Measurements from ENCODE around the gene JAKMIP3.

Gene JAKMIP3

DNA sequence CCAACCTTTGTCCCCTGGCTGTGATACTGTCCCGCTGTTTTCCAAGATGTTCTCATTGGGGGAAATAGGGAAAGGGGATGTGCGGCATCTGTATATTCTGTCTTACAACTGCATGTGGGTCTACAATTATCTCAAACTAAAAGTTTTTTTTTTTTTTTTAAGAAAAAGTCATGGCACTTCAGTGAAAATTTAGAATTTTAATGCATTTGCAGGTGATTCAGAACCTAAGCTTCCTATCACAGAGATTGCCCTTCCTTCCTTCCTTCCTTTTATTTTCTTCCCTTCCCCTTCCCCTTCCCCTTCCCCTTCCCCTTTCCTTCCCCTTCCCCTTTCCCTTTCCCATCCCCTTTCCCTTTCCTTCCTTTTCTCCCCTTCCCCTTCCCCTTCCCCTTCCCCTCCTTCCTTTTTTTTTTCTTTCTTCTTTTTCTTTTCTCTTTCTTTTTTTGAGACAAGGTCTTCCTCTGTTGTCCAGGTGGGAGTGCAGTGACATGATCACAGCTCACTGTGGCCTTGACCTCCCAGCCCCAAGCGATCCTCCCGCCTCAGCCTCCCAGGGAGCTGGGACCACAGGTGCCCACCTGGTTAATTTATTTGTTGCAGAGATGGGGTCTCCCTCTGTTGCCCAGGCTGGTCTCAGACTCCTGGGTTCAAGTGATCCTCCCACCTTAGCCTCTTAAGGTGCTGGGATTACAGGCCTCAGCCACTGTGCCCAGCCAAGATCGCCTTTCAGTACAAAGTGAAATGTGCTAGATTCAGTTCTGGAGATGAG is 32.0 kb downstream of the JAKMIP3 start:
- in situ Hi-C loops (cut with HindIII; ENCODE audit: low sequenced_read_pairs): no loop called here

DNA sequence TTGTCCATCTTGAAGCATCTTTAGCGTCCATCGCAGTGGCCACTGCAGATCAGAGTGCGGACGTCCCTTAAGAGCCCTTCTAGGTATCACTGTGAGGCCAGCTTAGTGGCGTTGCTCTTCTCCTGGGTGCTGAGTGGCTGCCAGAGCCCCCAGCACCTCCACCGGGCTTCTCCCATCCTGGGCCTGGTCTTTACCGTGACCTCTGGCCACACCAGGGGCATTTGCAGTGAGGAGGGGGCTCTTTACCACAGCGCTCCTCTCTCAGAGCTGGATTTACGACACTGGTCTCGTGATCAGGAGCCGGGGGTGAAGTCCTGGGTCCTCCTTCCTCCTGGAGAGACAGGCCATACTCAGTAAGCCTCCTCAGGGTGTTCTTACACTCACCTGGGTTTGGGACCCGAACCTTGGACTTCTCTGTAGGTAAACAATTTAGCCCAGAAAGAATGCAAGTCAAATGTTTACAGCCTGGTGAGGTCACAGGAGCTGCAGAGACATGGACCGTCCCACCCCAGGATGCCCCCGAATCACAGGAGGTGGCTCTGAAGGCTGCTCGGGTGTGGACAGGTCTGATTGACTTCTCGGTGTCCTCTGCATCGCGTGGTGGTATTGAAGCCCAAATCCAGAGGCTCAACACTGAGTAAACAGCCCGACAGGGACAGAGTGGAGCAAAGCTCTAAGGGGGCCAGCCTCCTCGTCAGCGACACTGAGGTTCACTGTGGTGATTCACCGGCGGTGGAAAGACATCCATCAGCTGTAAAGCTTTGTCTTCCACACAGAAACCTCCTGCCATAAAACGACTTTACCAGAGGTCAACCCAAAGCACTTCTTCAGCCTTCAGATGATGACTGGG is 33.0 kb downstream of the JAKMIP3 start:
- in situ Hi-C loops (cut with HindIII; ENCODE audit: low sequenced_read_pairs): no loop called here

DNA sequence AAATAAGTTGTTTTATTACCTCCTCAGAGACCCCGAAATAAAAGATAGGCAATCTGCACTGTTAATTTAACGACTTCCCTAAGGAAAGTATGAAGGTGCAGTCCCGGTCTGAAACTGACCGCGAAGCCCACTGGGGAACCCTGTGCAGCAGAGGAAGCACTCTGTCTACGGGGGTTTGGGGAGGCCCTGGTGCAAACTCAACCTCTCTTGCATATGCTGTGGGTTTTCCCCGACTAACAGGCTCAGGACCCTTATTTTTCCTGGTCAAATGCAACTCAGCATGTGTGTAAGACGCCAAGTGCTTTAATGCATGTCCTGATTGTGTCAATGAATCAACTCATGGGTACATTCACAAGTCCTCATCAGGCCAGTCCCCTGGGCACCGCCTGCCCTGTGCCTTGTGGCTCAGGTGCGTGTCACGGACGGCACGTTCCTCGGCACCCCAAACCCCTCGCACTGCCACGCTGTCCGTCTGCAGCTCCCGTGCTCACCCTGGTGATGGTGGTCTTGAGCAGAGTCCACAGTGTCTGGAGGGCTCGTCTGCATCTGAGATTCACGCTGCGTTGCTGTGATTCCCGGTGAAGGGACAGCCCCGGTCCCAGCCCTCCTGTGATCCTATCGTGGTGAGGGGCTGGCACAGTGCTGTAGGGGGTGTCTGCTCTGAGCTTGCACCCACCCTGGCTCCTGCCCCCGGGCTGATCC is 33.8 kb downstream of the JAKMIP3 start:
- in situ Hi-C loops (cut with HindIII; ENCODE audit: low sequenced_read_pairs): no loop called here

DNA sequence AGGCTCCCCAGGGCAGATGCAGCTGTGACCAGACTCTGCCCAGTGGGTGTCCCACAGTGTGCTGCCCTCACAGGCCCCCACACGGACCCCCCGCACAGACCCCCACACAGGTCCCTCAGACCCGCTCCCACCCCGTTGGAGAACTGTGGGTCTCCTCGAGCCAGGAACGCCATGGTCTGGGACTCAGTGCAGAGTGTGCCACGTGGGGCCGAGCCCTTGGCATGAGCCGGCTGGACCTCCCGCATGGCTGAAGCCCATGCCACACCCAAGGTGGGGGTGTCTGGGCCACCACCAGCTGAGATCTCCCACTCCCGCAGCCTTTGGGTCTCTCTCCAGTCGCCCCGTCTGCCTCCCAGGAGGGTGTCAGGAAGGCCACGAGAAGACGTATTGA is 34.3 kb downstream of the JAKMIP3 start:
- in situ Hi-C loops (cut with HindIII; ENCODE audit: low sequenced_read_pairs): no loop called here

DNA sequence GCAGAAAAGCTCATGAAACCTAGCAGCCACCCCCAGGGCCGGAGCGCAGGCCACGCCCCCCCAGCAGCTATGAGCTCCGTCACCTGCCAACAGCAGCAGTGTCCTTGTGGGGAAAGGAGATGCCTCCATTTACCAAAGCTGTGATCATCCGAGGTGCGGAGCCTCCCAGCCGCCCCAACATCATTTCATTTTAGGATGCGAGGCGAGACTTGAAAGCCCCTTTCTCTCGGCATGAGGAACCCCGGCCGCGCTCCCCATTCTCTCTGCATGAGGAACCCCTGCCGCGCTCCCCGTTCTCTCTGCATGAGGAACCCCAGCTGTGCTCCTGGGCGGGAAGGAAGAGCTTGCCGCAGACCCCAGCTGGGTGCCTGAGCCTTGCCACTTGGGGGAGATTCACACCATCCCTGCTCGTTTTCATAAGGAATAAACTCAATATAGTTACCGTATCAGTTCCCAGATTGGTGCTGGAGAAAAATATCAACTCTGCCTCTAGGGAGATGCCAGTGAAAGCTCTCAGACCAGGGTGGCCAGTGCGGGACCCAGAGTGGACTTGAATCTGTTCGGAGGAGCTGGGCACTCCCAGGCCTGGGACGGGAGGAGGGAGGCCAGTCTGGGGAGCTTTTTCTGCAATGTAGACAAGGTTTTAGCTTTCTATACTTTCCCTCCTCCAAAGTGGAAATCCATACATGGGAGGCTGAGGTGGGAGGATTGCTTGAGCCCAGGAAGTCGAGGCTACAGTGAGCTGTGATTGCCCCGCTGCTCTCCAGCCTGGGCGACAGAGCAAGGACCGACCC is 35.0 kb downstream of the JAKMIP3 start:
- in situ Hi-C loops (cut with HindIII; ENCODE audit: low sequenced_read_pairs): no loop called here

DNA sequence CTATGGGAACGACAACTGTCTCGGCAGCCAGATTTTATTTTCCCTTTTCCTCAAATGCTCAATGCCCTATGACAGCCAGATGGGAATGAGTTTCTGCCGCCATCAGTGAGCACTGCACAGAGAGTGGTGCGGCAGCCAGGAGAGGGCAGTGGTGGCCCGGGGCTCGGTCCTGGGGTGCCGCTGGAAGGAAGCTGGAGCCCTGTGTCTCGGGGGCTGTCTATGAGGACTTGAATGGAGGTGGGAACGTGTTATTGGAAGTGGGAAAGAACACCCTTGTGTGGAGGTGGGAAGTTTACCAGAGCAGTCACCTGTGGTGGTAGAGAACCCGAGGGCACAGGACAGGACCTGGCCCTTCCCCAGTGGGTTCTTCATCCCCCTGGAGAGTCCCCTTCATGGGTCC is 35.8 kb downstream of the JAKMIP3 start:
- in situ Hi-C loops (cut with HindIII; ENCODE audit: low sequenced_read_pairs): no loop called here

GRCh38 chr10:132102071-132102716 is 36.4 kb downstream of the JAKMIP3 start:
- in situ Hi-C loops (cut with HindIII; ENCODE audit: low sequenced_read_pairs): no loop called here

DNA sequence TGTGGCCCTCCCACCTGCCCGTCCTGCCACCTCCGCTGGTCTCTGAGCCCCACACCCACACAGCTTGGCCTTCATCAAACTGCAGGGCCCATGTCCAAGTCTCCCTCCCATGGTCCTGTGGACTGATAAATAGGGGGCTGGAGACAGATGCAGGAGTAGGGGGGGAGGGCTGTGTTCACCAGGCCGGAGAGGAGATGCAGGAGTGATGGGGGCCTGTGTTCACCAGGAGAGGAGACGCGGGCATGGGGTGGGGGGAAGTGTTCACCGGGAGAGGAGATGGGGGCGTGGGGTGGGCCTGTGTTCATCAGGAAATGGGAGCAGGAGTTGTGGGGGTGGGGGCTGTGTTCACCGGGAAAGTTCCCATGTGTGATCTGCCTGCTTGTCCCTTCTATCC is 37.0 kb downstream of the JAKMIP3 start:
- in situ Hi-C loops (cut with HindIII; ENCODE audit: low sequenced_read_pairs): no loop called here

- in situ Hi-C loops (cut with HindIII; ENCODE audit: low sequenced_read_pairs): no loop called here
These were observed 37.6 kb downstream of the JAKMIP3 start for GRCh38 chr10:132103116-132103910.

- in situ Hi-C loops (cut with HindIII; ENCODE audit: low sequenced_read_pairs): no loop called here
These were observed 38.3 kb downstream of the JAKMIP3 start for GRCh38 chr10:132104062-132104461.

DNA sequence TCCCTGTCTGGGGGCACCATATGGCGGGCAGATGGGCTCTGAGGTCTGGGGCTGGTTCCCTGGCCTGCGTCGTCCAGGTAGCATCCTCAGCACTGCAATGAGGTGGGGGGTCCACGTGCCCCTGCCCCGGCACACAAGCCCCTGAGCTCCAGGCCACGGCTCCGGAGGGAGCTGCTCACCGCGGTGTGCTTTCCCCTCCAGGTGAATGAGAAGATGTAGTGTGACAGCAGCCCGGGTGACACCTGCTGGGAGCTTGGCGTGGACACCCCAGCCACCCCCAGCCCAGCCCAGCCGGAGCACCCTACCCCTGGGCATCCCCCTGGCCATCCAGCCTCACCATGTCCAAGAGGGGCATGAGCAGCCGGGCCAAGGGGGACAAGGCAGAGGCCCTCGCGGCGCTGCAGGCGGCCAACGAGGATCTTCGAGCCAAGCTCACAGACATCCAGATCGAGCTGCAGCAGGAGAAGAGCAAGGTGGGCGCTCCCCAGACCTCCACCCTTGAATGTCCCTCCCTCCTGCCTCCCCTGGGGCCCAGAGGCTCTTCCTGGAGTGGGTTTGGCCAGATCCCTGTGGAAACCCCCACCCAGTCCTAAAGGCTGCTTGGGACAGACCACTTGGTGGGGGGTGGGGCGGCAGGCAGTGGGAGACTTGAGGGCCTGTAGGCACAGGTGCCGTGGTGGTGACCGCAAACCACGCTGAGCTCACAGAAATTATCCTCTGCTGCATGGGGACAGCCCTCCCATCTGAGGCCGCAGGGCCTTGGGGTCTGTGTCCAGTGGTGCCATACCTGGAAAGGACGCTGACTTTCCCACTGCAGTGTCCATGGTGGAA is 38.9 kb downstream of the JAKMIP3 start:
- in situ Hi-C loops (cut with HindIII; ENCODE audit: low sequenced_read_pairs): no loop called here

DNA sequence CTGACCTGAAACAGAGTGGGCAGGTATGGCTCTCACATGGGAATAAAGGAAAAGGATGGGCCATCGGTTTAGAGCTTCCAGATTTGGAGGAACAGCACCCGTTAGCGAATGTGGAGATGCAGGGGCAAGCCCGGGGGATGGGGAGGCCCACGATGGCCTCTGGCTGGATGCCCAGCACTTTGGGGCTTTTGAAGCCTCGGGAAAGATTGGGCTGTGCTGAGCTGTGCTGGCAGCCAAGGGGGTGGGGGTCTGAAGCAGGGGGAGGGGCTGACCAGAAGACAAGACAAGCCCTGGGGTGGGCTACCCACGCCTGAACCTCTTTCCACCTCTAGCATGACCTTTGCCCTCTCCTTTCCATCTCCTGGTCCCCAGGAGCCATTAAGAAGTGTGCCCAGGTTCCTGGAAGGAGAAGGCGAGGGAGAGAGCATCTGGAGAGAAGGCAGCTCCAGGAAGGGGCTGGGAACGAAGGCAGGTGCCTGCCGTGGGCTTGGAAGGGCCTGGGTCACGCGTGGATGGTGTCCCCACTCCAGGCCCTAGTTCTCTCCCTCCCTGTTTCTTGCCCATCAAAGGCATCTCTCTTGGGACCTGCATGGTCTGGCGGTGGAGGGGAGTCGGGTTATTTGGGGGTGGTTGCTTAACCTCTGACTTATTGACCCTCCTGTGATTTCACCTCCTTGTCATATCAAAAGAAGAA is 39.7 kb downstream of the JAKMIP3 start:
- in situ Hi-C loops (cut with HindIII; ENCODE audit: low sequenced_read_pairs): no loop called here

DNA sequence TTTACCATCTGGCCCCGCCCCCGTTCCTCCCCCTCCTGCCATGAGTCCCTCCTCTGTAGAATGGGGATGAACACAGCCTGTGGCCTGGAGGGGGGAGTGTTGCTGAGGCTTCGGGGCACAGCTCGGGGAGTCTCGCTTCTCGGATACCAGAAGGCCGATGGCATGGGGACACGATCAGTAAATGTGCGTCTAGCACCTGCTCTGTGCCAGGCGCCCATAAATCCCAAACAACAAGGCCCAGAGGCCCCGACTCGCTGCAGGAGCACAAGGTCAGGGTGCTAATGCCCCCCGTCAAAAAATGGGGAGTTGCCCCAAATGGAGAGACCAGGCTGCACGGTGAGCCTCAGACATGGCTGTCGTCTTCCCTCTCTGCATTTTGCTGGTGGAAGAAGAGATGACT is 40.7 kb downstream of the JAKMIP3 start:
- in situ Hi-C loops (cut with HindIII; ENCODE audit: low sequenced_read_pairs): no loop called here

GRCh38 chr10:132107186-132107948 is 41.6 kb downstream of the JAKMIP3 start:
- in situ Hi-C loops (cut with HindIII; ENCODE audit: low sequenced_read_pairs): no loop called here

DNA sequence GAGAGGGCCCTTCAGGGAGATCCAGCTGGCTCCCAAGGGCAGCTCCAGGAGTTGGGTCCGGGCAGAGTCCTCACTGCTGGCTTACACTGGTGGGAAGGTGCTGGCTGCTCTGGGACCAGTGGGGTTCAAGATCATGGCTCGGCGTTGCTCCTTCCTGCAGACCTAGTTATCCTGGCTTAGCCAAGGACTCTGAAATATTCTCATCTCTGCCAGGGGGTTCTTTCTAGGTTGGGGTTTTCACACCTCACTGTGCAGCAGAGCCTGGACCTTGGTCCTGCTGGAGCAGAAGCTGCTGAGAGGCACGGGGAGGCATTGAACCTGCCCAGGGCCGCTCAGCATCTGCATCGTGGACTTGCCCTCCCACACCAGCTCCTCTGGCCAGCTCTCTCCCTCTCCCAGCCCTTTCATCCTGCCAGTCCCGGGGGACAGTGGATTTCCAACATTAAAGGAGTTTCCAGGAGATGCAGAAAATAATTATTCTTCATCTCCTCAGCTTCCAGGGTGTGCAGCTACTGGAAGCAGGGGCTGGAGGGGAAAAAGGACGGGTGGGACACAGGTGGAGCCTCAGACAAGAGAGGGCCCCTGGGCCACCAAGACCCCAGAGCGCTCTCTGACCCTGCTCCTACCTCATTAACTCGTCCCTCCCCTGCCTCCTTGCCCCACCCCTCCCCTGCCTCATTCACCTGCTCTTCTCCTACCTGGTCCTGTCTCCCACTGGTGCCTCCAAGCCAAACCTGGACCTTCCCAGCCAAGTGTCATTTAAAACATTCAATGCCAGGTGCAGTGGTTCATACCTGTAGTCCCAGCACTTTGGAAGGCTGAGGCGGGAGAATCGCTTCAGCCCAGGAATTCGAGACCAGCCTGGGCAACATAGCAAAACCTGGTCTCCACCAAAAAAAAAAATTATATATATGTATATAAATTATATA is 42.5 kb downstream of the JAKMIP3 start:
- in situ Hi-C loops (cut with HindIII; ENCODE audit: low sequenced_read_pairs): no loop called here

All from DLD1 (cell line).